ENCODE data around the gene TMCO4. TPM values are rescaled to one million over a fixed set of nuclear protein-coding genes. Genes with fewer than 3 reads are reported as not detected.

Gene TMCO4
- total RNA-seq, 1 donor from 2014 or later: 10.0 TPM

- Mint-ChIP-seq H3K4me3 (ENCODE audit: unreplicated experiment) (no peak overlapping the region), H3K27ac (ENCODE audit: unreplicated experiment) (no peak overlapping the region), H3K9me3 (ENCODE audit: low read depth) (no peaks in the 10 kb centered on the region), H3K36me3 (ENCODE audit: low read depth) (peaks cover 17% of the 10 kb centered on the region), H3K27me3 (ENCODE audit: low read depth) (no peaks in the 10 kb centered on the region), H3K4me1 (ENCODE audit: low read depth) (peaks cover 3% of the 10 kb centered on the region)
- DNase-seq (ENCODE audit: low spot score): no peak
- TF ChIP-seq CTCF (IDR thresholded peaks at IDR 0.05): no peak
Observed at GRCh38 chr1:19785660-19786059, 14.1 kb downstream of the TMCO4 start.

- H3K36me3 Mint-ChIP-seq (ENCODE audit: low read depth): peaks cover 22% of the 10 kb centered on the region
- no peaks in the 10 kb centered on the region for H3K27me3 Mint-ChIP-seq (ENCODE audit: low read depth)
- no peaks in the 10 kb centered on the region for H3K4me1 Mint-ChIP-seq (ENCODE audit: low read depth)
- H3K9me3 Mint-ChIP-seq (ENCODE audit: low read depth): no peaks in the 10 kb centered on the region
- no peak for TF ChIP-seq CTCF (IDR thresholded peaks at IDR 0.05)
- H3K4me3 Mint-ChIP-seq (ENCODE audit: unreplicated experiment): no peak overlapping the region
- H3K27ac Mint-ChIP-seq (ENCODE audit: unreplicated experiment): no peak overlapping the region
- DNase-seq (ENCODE audit: low spot score): no peak
Observed at GRCh38 chr1:19780267-19780877, 19.3 kb downstream of the TMCO4 start.

- H3K9me3 Mint-ChIP-seq (ENCODE audit: low read depth): no peaks in the 10 kb centered on the region
- H3K27me3 Mint-ChIP-seq (ENCODE audit: low read depth): no peaks in the 10 kb centered on the region
- no peak for TF ChIP-seq CTCF (IDR thresholded peaks at IDR 0.05)
- no peak overlapping the region for H3K4me3 Mint-ChIP-seq (ENCODE audit: unreplicated experiment)
- H3K4me1 Mint-ChIP-seq (ENCODE audit: low read depth): no peaks in the 10 kb centered on the region
- H3K27ac Mint-ChIP-seq (ENCODE audit: unreplicated experiment): no peak overlapping the region
- DNase-seq (ENCODE audit: low spot score): no peak
- peaks cover 14% of the 10 kb centered on the region for H3K36me3 Mint-ChIP-seq (ENCODE audit: low read depth)
Observed at GRCh38 chr1:19776933-19777332, 22.8 kb downstream of the TMCO4 start.

- DNase-seq (ENCODE audit: low spot score): no peak
- H3K9me3 Mint-ChIP-seq (ENCODE audit: low read depth): no peaks in the 10 kb centered on the region
- no peak overlapping the region for H3K27ac Mint-ChIP-seq (ENCODE audit: unreplicated experiment)
- no peak overlapping the region for H3K4me3 Mint-ChIP-seq (ENCODE audit: unreplicated experiment)
- no peak for TF ChIP-seq CTCF (IDR thresholded peaks at IDR 0.05)
- no peaks in the 10 kb centered on the region for H3K27me3 Mint-ChIP-seq (ENCODE audit: low read depth)
- no peaks in the 10 kb centered on the region for H3K4me1 Mint-ChIP-seq (ENCODE audit: low read depth)
- H3K36me3 Mint-ChIP-seq (ENCODE audit: low read depth): peaks cover 13% of the 10 kb centered on the region
Observed at GRCh38 chr1:19776287-19776686, 23.4 kb downstream of the TMCO4 start.

GRCh38 chr1:19775831-19776230, 23.9 kb downstream of the TMCO4 start:
- DNase-seq (ENCODE audit: low spot score): no peak
- Mint-ChIP-seq H3K4me1 (ENCODE audit: low read depth) (no peaks in the 10 kb centered on the region), H3K9me3 (ENCODE audit: low read depth) (no peaks in the 10 kb centered on the region), H3K4me3 (ENCODE audit: unreplicated experiment) (no peak overlapping the region), H3K36me3 (ENCODE audit: low read depth) (peaks cover 13% of the 10 kb centered on the region), H3K27me3 (ENCODE audit: low read depth) (no peaks in the 10 kb centered on the region), H3K27ac (ENCODE audit: unreplicated experiment) (no peak overlapping the region)
- no peak for TF ChIP-seq CTCF (IDR thresholded peaks at IDR 0.05)
